NOMO-1 treated with dmso at 0.1 percent for 144 hours (cell line): ENCODE data around the gene EHD2.
"Not testable (repeated sequence)": the region's sequence is repeated elsewhere in the genome, so short reads cannot be mapped to it uniquely, and the experiment has no call there.

Experiments used
- DNase-seq: peaks from one replicate; lab custom pipeline; 2025; ENCODE audit not compliant: unreplicated experiment; lab: John Stamatoyannopoulos, UW

EHD2 gene

DNA sequence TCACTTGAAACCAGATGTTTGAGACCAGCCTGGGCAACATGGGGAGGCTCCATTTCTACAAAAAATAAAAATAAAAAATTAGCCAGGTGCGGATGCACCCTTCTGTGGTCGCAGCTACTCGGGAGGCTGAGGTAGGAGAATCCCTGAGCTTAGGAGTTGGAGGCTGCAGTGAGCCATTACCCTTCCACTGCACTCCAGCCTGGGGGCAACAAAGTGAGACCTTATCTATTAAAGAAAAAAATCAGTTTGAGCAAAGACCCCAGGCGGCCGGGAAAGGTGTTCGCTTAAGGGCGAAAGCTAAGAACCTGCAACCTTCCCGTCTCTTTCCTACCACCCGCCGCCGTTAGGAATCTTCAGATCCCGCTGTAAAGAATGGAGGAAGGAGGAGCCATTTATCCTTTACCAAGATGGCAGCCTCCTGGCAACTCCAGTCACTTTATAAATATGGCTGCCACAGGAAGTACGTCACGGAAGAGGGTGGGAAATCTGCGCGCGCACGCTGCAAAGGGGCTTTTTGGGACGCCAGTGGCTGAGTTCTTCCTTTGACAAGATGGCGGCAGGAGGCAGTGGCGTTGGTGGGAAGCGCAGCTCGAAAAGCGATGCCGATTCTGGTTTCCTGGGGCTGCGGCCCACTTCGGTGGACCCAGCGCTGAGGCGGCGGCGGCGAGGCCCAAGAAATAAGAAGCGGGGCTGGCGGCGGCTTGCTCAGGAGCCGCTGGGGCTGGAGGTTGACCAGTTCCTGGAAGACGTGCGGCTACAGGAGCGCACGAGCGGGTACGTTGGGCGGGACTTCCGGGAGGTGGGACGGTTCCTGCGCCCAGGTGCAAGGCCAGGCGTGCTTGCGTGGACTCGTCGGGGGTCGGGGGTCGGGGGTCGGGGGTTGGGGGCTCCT lies 32.0 kb downstream of the EHD2 start, which contains the start of gene NOP53:
NOP53 (plus strand) TSS at position 537 of the 892 bp plus-strand sequence; CDS start at position 551, 14 bp downstream.
- peak; percentile 90 for DNase-seq

GRCh38 chr19:47746129-47746528 lies 32.9 kb downstream of the EHD2 start:
- not testable (repeated sequence) for DNase-seq

DNA sequence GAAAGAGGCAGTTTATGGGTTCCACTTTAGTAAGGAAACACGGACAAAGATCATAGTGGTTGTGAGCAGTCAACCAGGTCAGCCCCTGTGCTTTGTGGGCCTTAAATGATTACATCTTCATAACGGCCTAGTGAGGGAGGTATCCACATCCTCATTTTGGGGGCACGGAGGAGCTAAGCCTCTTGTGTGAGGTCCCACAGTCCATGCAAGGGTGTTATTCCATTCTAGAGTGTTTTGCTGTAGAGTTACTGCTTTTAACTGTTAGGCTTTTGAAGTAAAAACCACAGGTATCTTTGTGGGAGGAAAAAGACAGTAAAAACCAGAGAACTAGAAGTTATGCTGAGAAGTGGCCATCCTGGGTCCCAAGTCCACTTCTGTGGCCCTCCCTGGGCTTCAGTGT lies 36.1 kb downstream of the EHD2 start:
- no peak for DNase-seq

DNA sequence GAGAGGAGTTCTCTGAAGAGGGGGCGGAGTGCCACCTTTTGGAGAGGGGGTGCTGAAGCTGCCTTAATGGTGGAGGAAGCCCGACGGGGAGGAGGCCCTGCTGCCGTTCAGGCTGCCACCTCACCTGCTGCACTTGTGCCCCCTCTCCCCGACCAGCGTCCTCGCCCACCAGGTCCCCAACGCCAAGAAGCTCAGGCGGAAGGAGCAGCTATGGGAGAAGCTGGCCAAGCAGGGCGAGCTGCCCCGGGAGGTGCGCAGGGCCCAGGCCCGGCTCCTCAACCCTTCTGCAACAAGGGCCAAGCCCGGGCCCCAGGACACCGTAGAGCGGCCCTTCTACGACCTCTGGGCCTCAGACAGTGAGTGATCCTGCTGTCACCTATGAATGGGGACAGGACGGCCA lies 37.5 kb downstream of the EHD2 start:
- no peak for DNase-seq

GRCh38 chr19:47752440-47753211 lies 39.4 kb downstream of the EHD2 start:
- no peak for DNase-seq

GRCh38 chr19:47754206-47755064 lies 41.2 kb downstream of the EHD2 start:
- no peak for DNase-seq

DNA sequence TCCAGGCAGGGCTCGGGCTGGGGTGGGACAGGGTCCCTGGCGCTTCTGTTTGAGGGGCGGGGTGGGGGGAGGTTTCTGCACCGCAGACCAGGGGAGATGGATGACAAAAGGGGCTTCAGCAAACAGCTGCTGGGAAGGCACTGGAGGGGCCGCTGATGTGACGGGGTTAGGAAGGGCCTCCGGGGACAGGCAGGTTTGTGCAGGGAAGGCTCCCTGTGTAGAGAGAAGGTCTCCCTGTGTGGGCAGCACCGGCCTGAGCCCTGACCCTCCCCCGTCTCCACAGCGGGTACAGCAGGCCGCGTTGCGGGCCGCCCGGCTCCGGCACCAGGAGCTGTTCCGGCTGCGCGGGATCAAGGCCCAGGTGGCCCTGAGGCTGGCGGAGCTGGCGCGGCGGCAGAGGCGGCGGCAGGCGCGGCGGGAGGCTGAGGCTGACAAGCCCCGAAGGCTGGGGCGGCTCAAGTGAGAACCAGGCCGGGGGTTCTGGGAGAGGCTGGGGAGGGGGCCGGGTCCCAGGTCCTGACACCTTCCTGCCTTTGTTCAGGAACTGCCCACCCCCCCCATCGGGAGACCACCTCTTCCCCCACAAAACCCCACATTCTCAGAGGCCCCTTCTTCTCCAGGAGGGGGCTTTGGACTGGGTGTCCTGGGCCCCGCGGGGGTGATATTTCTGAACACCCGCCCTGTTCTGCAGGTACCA lies 42.0 kb downstream of the EHD2 start:
- no peak for DNase-seq

GRCh38 chr19:47755762-47756626 lies 42.8 kb downstream of the EHD2 start:
- no peak for DNase-seq

DNA sequence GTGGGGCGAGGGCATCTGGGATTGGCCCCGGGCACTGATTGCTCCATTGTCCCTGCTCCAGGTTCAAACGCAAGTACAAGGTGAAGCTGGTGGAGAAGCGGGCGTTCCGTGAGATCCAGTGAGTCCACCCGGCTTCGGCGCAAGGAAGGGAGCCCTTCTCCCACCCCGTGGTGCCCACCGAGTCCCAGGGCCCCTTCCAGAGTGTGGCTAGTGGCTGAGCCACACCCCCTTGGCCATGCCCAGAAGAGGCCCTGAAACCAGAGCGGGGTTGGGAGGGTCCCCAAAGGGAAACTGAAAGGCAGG lies 43.4 kb downstream of the EHD2 start:
- no peak for DNase-seq

GRCh38 chr19:47756953-47757608 lies 43.9 kb downstream of the EHD2 start:
- DNase-seq = no peak

DNA sequence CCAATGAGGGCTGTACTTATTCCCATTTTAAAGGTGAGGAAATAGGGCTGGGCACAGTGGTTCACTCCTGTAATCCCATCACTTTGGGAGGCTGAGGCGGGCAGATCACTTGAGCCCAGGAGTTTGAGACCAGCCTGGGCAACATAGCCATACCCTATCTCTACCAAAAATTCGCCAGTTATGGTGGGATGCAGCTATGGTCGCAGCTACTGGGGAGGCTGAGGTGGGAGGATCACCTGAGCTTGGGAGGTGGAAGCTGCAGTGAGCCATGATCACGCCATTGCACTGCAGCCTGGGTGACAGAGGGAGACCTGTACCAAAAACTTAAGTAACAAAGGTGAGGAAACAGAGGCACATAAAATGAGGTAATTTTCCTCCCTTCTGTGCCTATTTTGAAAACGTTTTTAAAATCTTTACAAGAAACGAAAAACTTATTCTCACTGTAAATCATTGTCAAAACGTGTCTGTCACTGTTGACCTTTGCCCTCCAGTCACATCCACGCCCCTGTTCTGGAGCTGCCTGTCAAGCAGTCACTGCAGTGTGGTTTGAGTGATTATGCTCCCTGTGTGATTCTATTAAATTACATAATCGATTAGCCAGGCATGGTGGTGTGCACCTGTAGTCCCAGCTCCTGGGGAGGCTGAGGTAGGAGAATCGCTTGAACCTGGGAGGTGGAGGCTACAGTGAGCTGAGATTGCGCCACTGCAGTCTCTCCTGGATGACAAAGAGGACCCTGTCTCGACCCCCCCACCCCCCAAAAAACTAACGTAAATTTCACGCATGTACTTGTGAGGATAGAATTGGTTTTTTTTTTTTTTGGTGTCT lies 44.6 kb downstream of the EHD2 start:
- no peak for DNase-seq

- DNase-seq = no peak
These were observed 45.2 kb downstream of the EHD2 start for GRCh38 chr19:47758443-47758804.

GRCh38 chr19:47760632-47760999 lies 47.4 kb downstream of the EHD2 start:
- DNase-seq = no peak

DNA sequence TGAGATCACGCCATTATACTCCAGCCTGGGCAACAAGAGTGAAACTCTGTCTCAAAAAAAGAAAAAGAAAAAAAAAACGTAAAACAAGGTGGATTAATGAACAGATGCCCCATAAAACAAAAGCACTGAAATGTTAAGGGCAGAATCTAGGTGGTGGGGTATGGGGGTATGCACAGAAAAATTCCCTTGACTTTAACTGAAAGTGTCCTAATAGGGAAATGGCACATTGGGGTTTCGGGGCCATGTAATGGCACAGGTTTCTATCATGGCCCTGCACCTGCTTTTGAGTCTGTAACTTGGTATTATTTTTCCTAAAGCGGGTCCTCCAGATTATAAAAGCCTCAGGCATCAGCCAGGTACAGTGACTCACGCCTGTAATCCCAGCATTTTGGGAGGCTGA lies 48.3 kb downstream of the EHD2 start:
- no peak for DNase-seq

DNA sequence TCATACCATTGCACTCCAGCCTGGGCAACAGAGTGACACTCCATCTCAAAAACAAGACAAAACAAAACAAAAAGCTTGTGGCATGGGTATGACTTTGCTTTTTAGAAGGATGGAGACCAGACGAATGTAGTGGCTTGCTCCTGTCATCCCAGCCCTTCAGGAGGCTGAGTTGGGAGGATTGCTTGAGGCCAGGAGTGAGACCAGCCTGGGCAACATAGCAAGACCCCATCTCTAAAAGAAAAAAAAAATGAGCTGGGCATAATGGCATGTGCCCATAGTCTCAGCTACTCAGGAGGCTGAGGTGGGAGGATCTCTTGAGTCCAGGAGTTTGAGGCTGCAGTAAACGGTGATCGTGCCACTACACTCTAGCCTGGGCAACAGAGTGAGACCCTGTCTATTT lies 48.9 kb downstream of the EHD2 start:
- no peak for DNase-seq

DNA sequence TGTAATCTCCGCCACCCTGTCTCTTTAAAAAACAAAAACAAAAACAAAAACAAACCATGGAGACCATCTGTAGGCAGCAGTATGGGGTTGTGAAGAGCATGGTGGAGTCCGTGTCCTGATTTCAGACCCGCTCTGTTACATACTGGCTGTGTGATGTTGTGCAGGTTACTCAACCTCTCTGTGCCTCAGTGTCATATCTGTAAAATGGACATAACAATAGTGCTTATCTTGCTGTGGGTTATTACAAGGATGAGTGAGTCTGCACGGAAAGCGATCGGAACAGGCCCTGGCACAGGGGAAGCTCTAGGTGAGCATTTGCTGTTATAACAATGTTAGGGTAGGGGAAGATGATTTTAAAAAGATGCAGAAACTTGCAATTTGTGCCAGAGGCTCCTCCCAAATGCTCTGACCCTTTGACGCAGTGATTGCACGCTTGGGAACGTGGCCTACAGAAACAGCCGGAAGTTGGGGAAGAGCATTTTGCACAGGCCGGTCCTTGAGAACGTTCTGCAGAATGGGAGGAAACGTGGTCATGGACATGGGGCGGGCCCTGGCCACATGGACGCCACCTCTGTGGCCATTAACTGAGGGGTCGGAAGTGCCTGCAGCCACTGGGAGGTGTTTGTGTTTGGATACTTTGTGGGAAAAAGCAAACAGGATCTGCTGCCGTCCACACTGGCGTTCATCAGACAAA lies 49.5 kb downstream of the EHD2 start:
- no peak for DNase-seq

DNA sequence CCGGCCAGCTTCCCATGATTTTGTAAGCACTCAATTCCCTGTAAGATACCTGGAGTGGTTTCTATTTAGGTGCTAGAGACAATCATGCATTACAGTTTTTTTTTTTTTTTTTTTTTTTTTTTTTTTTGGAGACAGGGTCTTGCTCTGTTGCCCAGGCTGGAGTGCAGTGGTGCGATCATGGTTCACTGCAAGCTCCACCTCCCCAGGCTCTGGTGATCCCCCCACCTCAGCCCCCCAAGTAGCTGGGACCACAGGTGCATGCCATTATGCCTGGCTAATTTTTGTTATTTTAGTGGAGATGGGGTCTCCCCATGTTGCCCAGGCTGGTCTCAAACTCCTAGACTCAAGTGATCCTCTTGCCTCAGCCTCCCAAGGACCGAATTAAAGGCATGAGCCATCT lies 51.5 kb downstream of the EHD2 start:
- DNase-seq = not testable (repeated sequence)
